BE2C (cell line): Measurements from ENCODE around the gene SERPINA3.

ENCODE experiments used
- DNase-seq: peaks from one replicate; pipeline ENCODE4 v3.0.0-alpha.2; 2020
- H3K27me3 ChIP-seq: fragments of 250-450 bp; sonication (Bioruptor Pico); 2 replicates; pipeline ENCODE4 v1.5.1; 2020; ENCODE audit warnings: mild to moderate bottlenecking
- H3K36me3 ChIP-seq: fragments of 250-450 bp; sonication (Bioruptor Pico); 2 replicates; pipeline ENCODE4 v1.5.1; 2020; ENCODE audit warnings: mild to moderate bottlenecking
- H3K4me1 ChIP-seq: fragments of 250-450 bp; sonication (Bioruptor Pico); 2 replicates; pipeline ENCODE4 v1.5.1; 2020
- H3K4me3 ChIP-seq: 2 replicates; pipeline ENCODE4 v1.5.1; 2011; ENCODE audit warnings: low read depth, low read length
- H3K9me3 ChIP-seq: fragments of 250-450 bp; sonication (Bioruptor Pico); 2 replicates; pipeline ENCODE4 v1.5.1; 2020
- TF ChIP-seq, protein P1 (sequence below): IDR thresholded peaks from 2 replicates; pipeline ENCODE4 v1.5.1; 2012; ENCODE audit warnings: mild to moderate bottlenecking, low read depth, low read length

The SERPINA3 gene

DNA sequence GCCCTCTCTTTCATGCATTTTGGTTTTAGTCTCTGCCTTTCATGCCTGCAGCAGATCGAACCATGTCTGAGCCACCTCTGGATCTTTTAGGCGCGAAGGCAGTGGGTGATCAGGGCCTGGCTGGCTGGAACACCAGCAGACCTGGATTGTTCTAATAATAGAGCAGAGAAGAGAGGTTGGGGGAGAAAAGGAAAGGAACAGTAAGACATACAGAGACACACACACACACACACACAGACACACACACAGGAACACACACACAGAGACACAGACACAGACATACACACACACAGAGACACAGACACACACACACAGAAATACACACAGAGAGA is 38.2 kb downstream of the SERPINA3 start:
- H3K27me3 ChIP-seq, result no peaks in the 10 kb centered on the region
- no peaks in the 10 kb centered on the region for H3K9me3 ChIP-seq
- no peak for DNase-seq
- H3K4me1 ChIP-seq, result no peaks in the 10 kb centered on the region
- no peak overlapping the region for H3K4me3 ChIP-seq
- no peaks in the 10 kb centered on the region for H3K36me3 ChIP-seq
- TF ChIP-seq, protein P1, sequence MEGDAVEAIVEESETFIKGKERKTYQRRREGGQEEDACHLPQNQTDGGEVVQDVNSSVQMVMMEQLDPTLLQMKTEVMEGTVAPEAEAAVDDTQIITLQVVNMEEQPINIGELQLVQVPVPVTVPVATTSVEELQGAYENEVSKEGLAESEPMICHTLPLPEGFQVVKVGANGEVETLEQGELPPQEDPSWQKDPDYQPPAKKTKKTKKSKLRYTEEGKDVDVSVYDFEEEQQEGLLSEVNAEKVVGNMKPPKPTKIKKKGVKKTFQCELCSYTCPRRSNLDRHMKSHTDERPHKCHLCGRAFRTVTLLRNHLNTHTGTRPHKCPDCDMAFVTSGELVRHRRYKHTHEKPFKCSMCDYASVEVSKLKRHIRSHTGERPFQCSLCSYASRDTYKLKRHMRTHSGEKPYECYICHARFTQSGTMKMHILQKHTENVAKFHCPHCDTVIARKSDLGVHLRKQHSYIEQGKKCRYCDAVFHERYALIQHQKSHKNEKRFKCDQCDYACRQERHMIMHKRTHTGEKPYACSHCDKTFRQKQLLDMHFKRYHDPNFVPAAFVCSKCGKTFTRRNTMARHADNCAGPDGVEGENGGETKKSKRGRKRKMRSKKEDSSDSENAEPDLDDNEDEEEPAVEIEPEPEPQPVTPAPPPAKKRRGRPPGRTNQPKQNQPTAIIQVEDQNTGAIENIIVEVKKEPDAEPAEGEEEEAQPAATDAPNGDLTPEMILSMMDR, result no peak

DNA sequence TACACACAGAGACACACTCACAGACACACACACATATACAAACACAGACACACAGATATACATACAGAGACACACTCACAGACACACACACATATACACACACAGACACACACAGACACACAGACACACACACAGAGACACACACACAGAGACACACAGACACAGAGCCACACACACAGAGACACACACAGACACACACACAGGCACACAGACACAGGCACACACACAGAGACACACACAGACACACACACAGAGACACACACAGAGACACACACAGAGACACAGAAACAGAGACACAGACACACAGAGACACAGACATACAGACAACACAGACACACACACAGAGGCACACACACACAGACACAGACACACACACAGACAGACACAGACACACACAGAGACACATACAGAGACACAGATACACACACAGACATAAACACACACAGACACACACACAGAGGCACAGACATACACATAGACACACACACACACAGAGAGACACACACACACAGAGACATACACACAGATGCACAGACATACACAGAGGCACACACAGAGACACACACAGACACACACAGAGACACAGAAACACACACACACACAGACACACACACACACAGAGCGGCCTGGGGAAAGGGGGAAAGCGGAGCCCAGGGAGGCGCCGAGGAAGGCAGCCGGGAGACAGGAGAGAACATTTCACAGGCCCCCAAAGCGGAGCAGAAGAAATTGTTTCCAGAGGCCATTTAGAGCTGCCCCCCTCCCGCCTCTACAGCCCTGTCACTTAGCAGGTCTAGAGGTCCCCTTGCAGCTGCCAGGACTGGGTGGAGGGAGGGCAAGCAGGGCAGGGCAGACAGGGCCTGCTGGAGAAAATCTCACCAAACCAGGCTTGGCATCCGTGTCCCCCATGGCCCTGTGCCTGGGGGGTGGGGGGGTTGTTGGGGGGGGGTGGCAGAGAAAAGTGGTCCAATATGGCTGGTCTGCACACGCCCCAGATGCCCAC is 38.9 kb downstream of the SERPINA3 start:
- H3K27me3 ChIP-seq, result no peaks in the 10 kb centered on the region
- no peaks in the 10 kb centered on the region for H3K4me1 ChIP-seq
- no peaks in the 10 kb centered on the region for H3K9me3 ChIP-seq
- H3K4me3 ChIP-seq, result no peak overlapping the region
- no peak for DNase-seq
- H3K36me3 ChIP-seq, result no peaks in the 10 kb centered on the region
- TF ChIP-seq, protein P1, result no peak

DNA sequence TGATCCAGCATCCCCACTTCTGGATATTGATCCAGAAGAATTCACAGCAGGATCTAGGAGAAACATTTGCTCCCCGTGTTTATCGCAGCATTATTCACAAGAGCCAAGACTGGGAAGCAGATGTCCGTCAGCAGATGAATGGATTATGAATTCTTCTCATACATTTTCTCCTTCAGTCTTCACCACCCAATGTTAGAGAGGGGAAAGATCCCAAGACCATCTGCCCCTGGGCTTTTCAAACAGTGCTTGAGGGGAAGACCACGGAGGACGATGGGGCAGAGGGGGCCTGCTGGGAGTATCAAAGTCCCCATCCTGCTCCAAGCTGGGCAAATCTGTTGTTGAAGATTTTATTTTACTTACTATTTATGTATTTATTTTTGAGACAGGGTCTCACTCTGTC is 41.1 kb downstream of the SERPINA3 start:
- no peaks in the 10 kb centered on the region for H3K9me3 ChIP-seq
- no peaks in the 10 kb centered on the region for H3K36me3 ChIP-seq
- no peaks in the 10 kb centered on the region for H3K27me3 ChIP-seq
- no peak overlapping the region for H3K4me3 ChIP-seq
- TF ChIP-seq, protein P1, result no peak
- H3K4me1 ChIP-seq, result no peaks in the 10 kb centered on the region
- DNase-seq, result no peak

DNA sequence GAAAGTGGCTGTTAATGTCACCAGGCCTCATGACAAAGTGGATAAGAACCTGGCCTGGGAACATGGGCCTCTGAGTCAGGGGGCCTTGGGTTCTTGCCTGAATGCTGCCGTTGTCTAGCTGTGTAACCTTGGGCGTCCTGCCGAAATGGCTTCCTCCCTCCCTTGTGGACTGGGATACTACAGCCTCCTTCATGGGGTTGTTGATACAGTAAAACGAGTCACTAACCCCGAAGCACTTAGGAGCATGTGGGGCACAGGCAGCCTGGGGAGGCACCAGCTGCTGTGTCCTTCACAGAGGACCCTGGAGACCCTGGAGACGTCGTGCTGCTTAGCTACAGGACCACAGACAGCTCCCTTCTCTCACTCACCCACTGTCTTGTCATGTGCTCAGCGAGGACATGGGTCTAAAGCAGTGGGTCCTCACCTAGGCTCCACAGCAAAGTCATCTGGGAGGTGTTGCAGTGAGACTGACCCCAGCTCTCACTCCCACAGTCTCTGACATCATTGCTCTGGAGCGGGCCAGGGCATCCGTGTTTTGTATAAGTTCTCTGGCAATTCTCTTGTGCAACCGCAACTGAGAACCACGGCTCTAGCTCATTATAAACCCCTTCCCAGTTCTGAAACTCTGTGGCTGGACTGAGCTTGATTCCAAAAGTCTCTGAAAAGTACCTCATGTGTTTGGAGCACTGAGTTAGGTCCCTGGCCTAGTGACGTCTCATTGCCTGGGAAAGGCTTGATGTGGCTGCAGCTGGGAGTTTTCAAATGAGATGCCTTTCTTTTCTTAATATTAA is 42.1 kb downstream of the SERPINA3 start:
- DNase-seq, result no peak

DNA sequence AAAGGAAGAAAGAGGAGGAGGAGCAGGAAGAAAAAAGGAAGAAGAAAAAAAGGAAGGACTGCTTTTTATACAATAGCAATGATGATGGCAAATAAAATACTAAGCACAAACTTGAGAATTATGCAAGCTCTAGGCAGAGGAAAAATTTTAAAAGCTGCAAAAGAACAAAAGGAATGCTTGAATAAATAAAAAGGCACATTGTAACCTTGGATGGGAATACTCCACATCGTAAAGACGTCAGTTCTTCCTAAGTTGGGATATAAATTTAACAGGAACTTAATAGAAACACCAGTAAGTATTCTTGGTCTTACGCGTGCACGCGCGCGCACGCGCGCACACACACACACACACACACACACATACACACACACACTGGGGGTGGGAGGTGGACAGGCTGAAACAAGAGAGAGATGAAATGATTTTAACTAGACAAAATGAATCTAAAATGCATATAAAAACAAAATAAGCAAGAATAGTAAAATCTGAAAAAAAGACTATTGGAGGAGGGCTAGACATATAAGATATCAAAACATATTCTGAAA is 43.0 kb downstream of the SERPINA3 start:
- Histone ChIP-seq H3K4me1 (no peaks in the 10 kb centered on the region), H3K4me3 (no peak overlapping the region), H3K36me3 (no peaks in the 10 kb centered on the region), H3K27me3 (no peaks in the 10 kb centered on the region), H3K9me3 (no peaks in the 10 kb centered on the region)
- DNase-seq, result no peak
- TF ChIP-seq, protein P1, result no peak

More for the DNA sequence above, 42.1 kb downstream of the SERPINA3 start:
- H3K9me3 ChIP-seq, result no peaks in the 10 kb centered on the region
- H3K4me3 ChIP-seq, result no peak overlapping the region
- H3K4me1 ChIP-seq, result no peaks in the 10 kb centered on the region
- TF ChIP-seq, protein P1, result no peak
- no peaks in the 10 kb centered on the region for H3K27me3 ChIP-seq
- H3K36me3 ChIP-seq, result no peaks in the 10 kb centered on the region
